Smooth muscle cell (in vitro differentiated cells): ENCODE results near the gene FRMD1. TPM values are rescaled to one million over a fixed set of nuclear protein-coding genes. Genes with fewer than 3 reads are reported as not detected.

Experiments used
- DNase-seq: peaks from one replicate; lab custom pipeline; 2025; ENCODE audit not compliant: unreplicated experiment; lab: John Stamatoyannopoulos, UW
- H2AFZ ChIP-seq: fragments of 200-600 bp; sonication (generic); 2 replicates; pipeline ENCODE4 v1.6.0; 2016; ENCODE audit warnings: antibody characterized with exemption, low read depth, mild to moderate bottlenecking
- H3F3A ChIP-seq: fragments of 200-600 bp; sonication (generic); 2 replicates; pipeline ENCODE4 v1.6.0; 2017; ENCODE audit warnings: antibody characterized with exemption, low read depth
- H3K27ac ChIP-seq: fragments of 200-600 bp; sonication (generic); 2 replicates; pipeline ENCODE4 v1.5.1; 2016; ENCODE audit warnings: low read depth, mild to moderate bottlenecking
- H3K27me3 ChIP-seq: fragments of 200-600 bp; sonication (generic); 2 replicates; pipeline ENCODE4 v1.6.1; 2016; ENCODE audit warnings: low read depth, mild to moderate bottlenecking
- H3K36me3 ChIP-seq: fragments of 200-600 bp; sonication (generic); 2 replicates; pipeline ENCODE4 v1.5.1; 2016; ENCODE audit warnings: low read depth
- H3K4me1 ChIP-seq: fragments of 200-600 bp; sonication (generic); 2 replicates; pipeline ENCODE4 v1.5.1; 2016; ENCODE audit warnings: low read depth
- H3K4me2 ChIP-seq: fragments of 200-600 bp; sonication (generic); 2 replicates; pipeline ENCODE4 v1.6.0; 2016; ENCODE audit warnings: mild to moderate bottlenecking
- H3K4me3 ChIP-seq: fragments of 200-600 bp; sonication (generic); 2 replicates; pipeline ENCODE4 v1.5.1; 2016; ENCODE audit warnings: mild to moderate bottlenecking
- H3K79me2 ChIP-seq: fragments of 200-600 bp; sonication (generic); 2 replicates; pipeline ENCODE4 v1.6.0; 2016; ENCODE audit warnings: low read depth, mild to moderate bottlenecking
- H3K9ac ChIP-seq: fragments of 200-600 bp; sonication (generic); 2 replicates; pipeline ENCODE4 v1.6.0; 2016; ENCODE audit warnings: low read depth
- H3K9me3 ChIP-seq: fragments of 200-600 bp; sonication (generic); replicated peaks from 2 replicates; pipeline ENCODE4 v1.5.1; 2016; ENCODE audit warnings: low read depth
- H4K20me1 ChIP-seq: fragments of 200-600 bp; sonication (generic); 2 replicates; pipeline ENCODE4 v1.6.0; 2016; ENCODE audit warnings: low read depth
- WGBS: methylation state at CpG from one replicate; pipeline ENCODE4 v1.1.7; 2016; ENCODE audit warnings: low lambda C conversion rate; 5-methylcytosine and 5-hydroxymethylcytosine counted together
- polyA plus RNA-seq: library from polyadenylated mRNA; unstranded; fragments of >200 nt; fragmentation: Nextera tagmentation; extraction: Ambion mirVana; gene quantifications from 2 replicates; pipeline ENCODE4 v1.2.1, GENCODE V29; 2016
- total RNA-seq: library from RNA; depleted of rRNA; stranded (reverse); fragments of >200 nt; gene quantifications from 2 replicates; pipeline ENCODE4 v1.2.3, GENCODE V29; 2014
- TF ChIP-seq, protein P1 (sequence below): fragments of 200-600 bp; sonication (generic); IDR thresholded peaks from 2 replicates; pipeline ENCODE4 v1.5.1; 2017; ENCODE audit warnings: borderline replicate concordance, mild to moderate bottlenecking, antibody characterized with exemption; ENCODE audit not compliant: insufficient read depth, poor library complexity, severe bottlenecking

Gene FRMD1
- total and polyA plus RNA-seq, 2 experiments from 2014 or later: not detected

DNA sequence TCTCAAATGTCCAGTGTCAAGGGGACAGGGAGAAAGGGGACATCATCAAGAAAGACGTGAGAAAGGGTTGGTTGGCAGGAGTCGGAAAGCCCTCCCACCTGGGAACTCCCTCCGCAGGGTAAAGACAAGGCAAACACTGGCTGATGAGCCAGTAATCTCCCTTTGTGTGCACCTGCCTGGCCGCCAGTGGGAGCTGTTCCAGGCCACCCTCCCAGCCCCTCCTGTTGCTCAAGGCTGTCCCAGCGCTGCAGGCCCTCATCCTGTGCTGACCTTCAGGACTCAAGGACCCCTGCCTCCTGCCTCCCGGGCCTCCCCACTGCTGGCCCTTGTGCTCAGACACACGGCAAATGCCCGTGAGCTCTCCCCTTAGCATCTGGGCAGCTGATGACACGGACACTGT is 7.4 kb downstream of the FRMD1 start:
- H3K36me3 ChIP-seq: no peaks in the 10 kb centered on the region
- H3K27me3 ChIP-seq: no peaks in the 10 kb centered on the region
- H3K79me2 ChIP-seq: no peaks in the 10 kb centered on the region
- no peak overlapping the region for H2AFZ ChIP-seq
- TF ChIP-seq, protein P1, sequence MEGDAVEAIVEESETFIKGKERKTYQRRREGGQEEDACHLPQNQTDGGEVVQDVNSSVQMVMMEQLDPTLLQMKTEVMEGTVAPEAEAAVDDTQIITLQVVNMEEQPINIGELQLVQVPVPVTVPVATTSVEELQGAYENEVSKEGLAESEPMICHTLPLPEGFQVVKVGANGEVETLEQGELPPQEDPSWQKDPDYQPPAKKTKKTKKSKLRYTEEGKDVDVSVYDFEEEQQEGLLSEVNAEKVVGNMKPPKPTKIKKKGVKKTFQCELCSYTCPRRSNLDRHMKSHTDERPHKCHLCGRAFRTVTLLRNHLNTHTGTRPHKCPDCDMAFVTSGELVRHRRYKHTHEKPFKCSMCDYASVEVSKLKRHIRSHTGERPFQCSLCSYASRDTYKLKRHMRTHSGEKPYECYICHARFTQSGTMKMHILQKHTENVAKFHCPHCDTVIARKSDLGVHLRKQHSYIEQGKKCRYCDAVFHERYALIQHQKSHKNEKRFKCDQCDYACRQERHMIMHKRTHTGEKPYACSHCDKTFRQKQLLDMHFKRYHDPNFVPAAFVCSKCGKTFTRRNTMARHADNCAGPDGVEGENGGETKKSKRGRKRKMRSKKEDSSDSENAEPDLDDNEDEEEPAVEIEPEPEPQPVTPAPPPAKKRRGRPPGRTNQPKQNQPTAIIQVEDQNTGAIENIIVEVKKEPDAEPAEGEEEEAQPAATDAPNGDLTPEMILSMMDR: no peak
- H3K27ac ChIP-seq: no peak overlapping the region
- no peaks in the 10 kb centered on the region for H3F3A ChIP-seq
- 76% methylated on average over 9 of the region's 9 CpGs for WGBS
- H3K4me3 ChIP-seq: no peak overlapping the region
- H4K20me1 ChIP-seq: no peaks in the 10 kb centered on the region
- DNase-seq: no peak
- H3K4me1 ChIP-seq: no peaks in the 10 kb centered on the region
- no peak overlapping the region for H3K9ac ChIP-seq
- no peak overlapping the region for H3K4me2 ChIP-seq
- H3K9me3 ChIP-seq: no peaks in the 10 kb centered on the region

DNA sequence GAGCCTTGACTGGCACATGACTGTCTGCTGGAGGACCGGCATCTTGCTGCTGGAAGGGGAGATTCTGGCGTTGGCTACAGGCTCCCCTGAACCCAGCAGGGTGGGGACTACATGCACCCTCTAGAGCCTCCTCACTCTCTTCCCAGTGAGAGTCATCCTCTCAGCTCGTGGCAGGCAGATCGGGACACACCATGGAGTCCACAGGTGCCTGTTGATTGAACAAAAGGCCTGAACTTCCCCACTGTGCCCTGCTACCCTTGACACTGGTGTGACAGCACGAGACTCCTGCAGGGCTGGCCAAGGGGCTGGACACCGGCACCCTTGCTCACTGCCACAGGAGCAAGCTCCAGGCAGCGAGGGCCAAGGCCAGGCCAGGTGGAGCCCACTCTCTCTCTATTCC is 8.2 kb downstream of the FRMD1 start:
- H3K79me2 ChIP-seq: no peaks in the 10 kb centered on the region
- no peaks in the 10 kb centered on the region for H3K36me3 ChIP-seq
- H3K4me1 ChIP-seq: no peaks in the 10 kb centered on the region
- DNase-seq: no peak
- no peaks in the 10 kb centered on the region for H3F3A ChIP-seq
- H3K27me3 ChIP-seq: no peaks in the 10 kb centered on the region
- no peaks in the 10 kb centered on the region for H4K20me1 ChIP-seq
- H3K4me3 ChIP-seq: no peak overlapping the region
- no peak overlapping the region for H3K27ac ChIP-seq
- H3K4me2 ChIP-seq: no peak overlapping the region
- no peaks in the 10 kb centered on the region for H3K9me3 ChIP-seq
- H2AFZ ChIP-seq: no peak overlapping the region
- TF ChIP-seq, protein P1: no peak
- H3K9ac ChIP-seq: no peak overlapping the region
- WGBS: 89% methylated on average over 7 of the region's 7 CpGs

DNA sequence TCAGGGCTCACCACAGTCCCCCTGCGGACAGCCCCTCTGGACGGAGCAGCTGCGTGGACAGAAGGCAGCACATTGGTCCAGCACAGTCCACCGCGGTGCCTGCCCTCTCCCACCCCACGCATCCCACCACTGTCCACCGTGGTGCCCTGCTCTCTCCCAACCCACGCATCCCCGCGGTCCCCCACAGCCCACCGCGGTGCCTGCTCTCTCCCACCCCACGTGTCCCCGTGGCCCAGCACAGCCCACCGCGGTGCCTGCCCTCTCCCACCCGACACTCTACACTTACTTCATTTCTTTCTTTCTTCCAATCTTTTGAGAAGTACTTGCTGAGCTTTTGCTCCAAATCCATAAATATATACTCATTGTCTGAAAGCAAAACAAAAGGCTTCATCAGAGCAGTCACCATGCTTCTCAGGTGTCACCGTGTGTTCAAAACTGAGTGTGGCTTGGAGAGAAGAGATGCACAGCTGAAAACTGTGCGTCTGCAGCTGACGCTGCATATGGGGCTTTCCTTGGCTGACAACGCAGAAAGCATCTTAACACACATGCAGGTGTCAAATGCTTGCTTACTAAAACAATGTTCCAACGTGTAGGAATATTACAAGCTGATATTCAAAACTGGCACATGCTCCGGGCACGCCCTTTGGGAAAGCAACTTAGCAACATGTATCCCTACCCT is 11.8 kb downstream of the FRMD1 start:
- no peaks in the 10 kb centered on the region for H4K20me1 ChIP-seq
- H3K4me1 ChIP-seq: no peaks in the 10 kb centered on the region
- no peak overlapping the region for H3K9ac ChIP-seq
- H3K9me3 ChIP-seq: no peaks in the 10 kb centered on the region
- no peaks in the 10 kb centered on the region for H3K79me2 ChIP-seq
- no peaks in the 10 kb centered on the region for H3K27me3 ChIP-seq
- DNase-seq: no peak
- no peak overlapping the region for H2AFZ ChIP-seq
- H3K4me2 ChIP-seq: no peak overlapping the region
- H3K4me3 ChIP-seq: no peak overlapping the region
- H3K27ac ChIP-seq: no peak overlapping the region
- no peaks in the 10 kb centered on the region for H3F3A ChIP-seq
- WGBS: 96% methylated on average over 24 of the region's 24 CpGs
- no peaks in the 10 kb centered on the region for H3K36me3 ChIP-seq
- TF ChIP-seq, protein P1: no peak

DNA sequence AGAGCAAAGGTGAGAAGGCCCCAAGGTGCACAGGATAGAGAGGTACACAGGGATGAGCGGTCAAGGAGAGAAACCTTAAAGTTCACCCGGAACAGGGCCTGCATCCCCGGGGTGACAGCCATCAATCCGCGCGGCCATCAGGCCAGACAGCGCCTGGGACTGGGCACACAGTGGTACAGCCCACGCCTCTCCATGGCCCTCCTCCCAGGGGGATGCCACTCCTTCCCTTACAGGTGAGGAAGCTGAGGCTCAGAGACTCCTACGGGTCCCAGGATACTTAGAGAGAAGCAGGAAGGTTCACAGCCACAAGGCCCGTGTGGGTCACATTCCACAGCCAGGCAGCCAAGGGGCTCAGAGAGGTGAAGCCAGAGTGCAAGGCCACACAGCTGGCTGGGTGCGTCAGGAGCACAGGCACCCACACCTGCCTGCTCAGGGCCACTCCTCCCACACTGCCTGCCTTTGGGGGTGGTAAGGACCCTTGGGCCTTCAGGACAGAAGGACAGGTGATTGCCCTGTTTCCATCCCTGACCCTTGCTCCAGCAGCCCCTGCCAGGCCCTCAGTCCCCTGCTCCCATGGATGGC is 14.7 kb downstream of the FRMD1 start:
- H2AFZ ChIP-seq: no peak overlapping the region
- no peaks in the 10 kb centered on the region for H3K4me1 ChIP-seq
- H3K27ac ChIP-seq: no peak overlapping the region
- H3K36me3 ChIP-seq: no peaks in the 10 kb centered on the region
- H3K27me3 ChIP-seq: no peaks in the 10 kb centered on the region
- TF ChIP-seq, protein P1: no peak
- no peaks in the 10 kb centered on the region for H3F3A ChIP-seq
- H3K4me2 ChIP-seq: no peak overlapping the region
- 96% methylated on average over 8 of the region's 11 CpGs for WGBS
- DNase-seq: no peak
- no peaks in the 10 kb centered on the region for H3K79me2 ChIP-seq
- H3K9ac ChIP-seq: no peak overlapping the region
- no peaks in the 10 kb centered on the region for H4K20me1 ChIP-seq
- no peaks in the 10 kb centered on the region for H3K9me3 ChIP-seq
- H3K4me3 ChIP-seq: no peak overlapping the region
